ENCODE results near the gene NTM.
"Not testable (repeated sequence)": the region's sequence is repeated elsewhere in the genome, so short reads cannot be mapped to it uniquely, and the experiment has no call there.

NTM gene

DNA sequence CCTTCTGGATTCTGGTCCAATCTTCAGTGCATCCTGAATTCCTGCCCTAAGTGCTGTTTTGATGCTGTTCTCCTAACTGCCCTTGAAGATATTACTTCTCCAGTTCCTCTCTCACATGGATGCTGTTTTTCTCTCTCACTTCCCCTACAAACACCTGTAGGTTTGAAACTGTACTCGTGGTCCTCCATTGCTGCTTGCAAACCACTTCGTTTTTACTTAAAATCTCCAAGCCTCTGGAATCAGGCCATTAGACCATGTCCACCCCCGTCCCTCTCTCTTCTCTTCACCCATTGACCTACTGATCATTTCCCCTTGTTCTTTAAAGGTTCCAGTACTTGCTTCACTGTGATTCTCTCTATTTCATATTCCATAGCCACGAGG lies 988.1 kb downstream of the NTM start:
- no peak for DNase-seq

DNA sequence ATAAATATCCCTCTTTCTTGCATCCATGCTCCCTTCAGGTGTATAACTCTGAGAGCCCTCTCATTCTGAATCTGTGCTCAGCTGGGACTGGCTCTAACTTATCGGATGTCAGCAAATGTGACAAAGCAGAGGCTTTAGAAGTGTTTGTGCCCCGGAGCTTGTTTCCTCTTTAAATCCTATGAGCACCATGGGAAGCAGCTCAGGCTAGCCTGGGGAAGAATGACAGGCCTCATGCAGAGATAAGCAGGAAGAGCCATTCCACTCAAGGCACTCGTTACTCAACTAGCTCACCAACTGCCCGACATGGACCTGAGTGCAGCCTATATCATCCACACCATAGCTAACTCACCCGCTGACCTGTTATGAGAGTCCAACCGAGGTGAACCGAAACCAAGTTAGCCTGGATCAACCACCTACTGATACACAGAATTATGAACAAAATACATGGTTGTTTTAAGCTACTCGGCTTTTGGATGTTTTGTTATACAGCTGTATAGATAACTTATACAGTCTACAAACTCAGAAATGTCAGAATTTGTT lies 990.7 kb downstream of the NTM start:
- no peak for DNase-seq

DNA sequence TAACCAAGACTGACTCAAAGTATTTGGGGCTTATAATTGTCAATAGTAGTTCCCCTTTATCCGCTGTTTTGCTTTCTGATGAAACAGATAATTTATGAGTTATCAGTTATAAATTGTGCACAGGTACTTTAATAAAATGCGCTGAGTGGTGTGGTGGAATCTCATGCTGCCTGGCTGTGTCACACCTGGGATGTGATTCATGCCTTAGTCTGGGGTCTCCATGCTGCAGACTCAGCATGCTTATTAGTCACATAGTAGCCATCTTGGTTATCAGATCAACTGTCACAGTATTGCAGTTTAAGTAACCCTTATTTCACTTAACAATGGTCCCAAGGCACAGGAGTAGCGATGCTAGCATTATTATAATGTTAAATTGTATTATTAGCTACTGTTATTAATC lies 995.2 kb downstream of the NTM start:
- no peak for DNase-seq

DNA sequence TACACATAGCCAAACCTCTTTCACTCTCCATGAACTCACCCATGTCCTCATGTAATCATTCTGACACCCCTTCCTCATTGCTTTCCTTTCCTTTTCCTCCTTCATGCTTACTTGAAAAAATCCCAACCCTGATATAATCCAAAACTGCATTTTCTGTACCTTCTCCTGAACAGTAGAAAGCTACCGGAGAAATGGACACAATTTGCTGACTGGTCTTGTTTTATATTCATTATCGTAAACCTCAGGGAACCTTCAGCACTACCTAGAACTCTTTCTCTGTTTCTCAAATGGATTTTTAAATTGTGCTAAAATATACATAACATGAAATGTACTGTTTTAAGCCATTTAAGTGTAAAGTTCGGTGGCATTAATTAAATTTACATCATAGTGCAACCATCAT lies 996.9 kb downstream of the NTM start:
- no peak for DNase-seq

DNA sequence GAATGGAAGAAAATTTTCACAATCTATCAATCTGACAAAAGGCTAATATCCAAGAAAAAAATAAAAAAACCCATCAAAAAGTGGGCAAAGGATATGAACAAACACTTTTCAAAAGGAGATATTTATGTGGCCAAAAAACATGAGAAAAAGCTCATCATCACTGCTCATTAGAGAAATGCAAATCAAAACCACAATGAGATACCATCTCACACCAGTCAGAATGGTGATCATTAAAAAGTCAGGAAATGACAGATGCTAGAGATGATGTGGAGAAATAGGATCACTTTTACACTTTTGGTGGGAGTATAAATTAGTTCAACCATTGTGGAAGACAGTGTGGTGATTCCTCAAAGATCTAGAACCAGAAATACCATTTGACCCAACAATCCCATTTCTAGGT lies 999.7 kb downstream of the NTM start:
- not testable (repeated sequence) for DNase-seq

DNA sequence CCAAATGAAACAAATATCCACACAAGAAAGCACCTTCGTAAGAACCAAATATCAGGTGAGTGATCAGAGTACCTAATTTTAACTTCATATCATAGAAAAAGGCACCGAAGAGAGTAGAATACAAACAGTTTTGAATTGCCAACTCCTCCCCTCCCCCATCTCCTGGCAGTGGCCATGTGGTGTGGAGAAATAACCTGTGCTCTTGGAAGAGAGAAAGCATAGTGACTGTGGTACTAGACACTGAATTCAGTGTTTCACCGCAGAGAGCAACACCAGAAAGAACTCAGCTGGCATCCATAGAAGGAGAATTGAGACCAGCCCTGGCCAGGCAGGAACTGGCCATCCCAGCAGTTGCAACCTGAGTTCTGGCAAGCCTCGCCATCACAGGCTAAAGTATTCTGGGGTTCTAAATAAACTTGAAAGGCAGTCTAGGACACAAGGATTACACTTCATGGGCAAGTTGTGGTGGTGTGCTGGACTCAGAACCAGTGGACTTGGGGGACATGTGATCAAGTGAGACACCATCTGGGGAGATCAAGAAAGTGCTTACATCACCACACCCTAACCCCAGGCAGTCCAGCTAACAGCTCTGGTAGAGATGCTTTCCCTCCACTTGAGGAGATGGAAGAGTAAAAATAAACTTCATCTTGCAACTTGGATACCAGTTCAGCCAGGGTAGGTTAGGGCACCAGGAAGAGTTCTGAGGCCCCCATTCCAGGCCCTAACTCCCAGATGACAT lies 1003.2 kb downstream of the NTM start:
- DNase-seq: no peak

DNA sequence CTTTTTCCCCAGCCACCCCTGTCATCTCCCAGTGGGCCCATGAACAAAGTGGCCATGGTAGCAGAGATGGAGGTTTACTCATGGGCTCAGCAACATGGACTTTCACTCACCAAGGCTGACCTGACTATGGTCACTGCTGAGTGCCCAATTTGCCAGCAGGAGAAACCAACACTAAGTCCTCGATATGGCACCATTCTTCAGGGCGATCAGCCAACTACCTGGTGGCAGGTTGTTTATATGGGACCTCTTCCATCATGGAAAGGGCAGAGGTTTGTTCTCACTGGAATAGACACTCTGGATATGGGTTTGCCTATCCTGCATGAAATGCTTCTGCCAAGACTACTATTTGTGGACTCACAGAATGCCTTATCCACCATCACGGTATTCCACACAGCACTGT lies 1009.1 kb downstream of the NTM start:
- DNase-seq: no peak
